HepG2 (cell line): ENCODE data around the gene EVI5. TPM values are rescaled to one million over a fixed set of nuclear protein-coding genes. Genes with fewer than 3 reads are reported as not detected.

ENCODE experiments used
- CEBPG ChIP-seq: IDR thresholded peaks from 2 replicates; pipeline ENCODE4 v1.6.1; 2016
- ELF4 ChIP-seq: sonication (generic); formaldehyde crosslinking; IDR thresholded peaks from 2 replicates; pipeline ENCODE4 v1.5.0; 2020; ENCODE audit warnings: missing genetic modification reagents, mild to moderate bottlenecking, moderate library complexity, borderline replicate concordance
- ELK4 ChIP-seq: sonication (generic); formaldehyde crosslinking; IDR thresholded peaks from 2 replicates; pipeline ENCODE4 v1.9.0; 2021; ENCODE audit warnings: missing genetic modification reagents, borderline replicate concordance
- ETS1 ChIP-seq: sonication (generic); formaldehyde crosslinking; IDR thresholded peaks from 2 replicates; pipeline ENCODE4 v1.4.0; 2020; ENCODE audit warnings: missing genetic modification reagents
- HIC2 ChIP-seq: sonication (generic); formaldehyde crosslinking; IDR thresholded peaks from 2 replicates; pipeline ENCODE4 v1.9.0; 2022; ENCODE audit warnings: low read depth, missing genetic modification reagents
- HIVEP1 ChIP-seq: sonication (generic); formaldehyde crosslinking; IDR thresholded peaks from 2 replicates; pipeline ENCODE4 v1.4.0; 2020; ENCODE audit warnings: mild to moderate bottlenecking, missing genetic modification reagents
- KLF12 ChIP-seq: sonication (generic); formaldehyde crosslinking; IDR thresholded peaks from 2 replicates; pipeline ENCODE4 v1.4.0; 2020; ENCODE audit warnings: missing genetic modification reagents, borderline replicate concordance
- MED8 ChIP-seq: sonication (generic); formaldehyde crosslinking; IDR thresholded peaks from 2 replicates; pipeline ENCODE4 v1.8.1; 2023; ENCODE audit warnings: mild to moderate bottlenecking, missing genetic modification reagents; ENCODE audit not compliant: insufficient replicate concordance
- MIER2 ChIP-seq: IDR thresholded peaks from 2 replicates; pipeline ENCODE4 v1.6.1; 2016; ENCODE audit warnings: missing biosample characterization, missing genetic modification reagents
- NKX3-1 ChIP-seq: sonication (generic); formaldehyde crosslinking; IDR thresholded peaks from 2 replicates; pipeline ENCODE4 v1.5.0; 2020; ENCODE audit warnings: missing genetic modification reagents
- PAWR ChIP-seq: sonication (generic); formaldehyde crosslinking; IDR thresholded peaks from 2 replicates; pipeline ENCODE4 v1.4.0; 2020; ENCODE audit warnings: missing genetic modification reagents, mild to moderate bottlenecking, borderline replicate concordance
- PREB ChIP-seq: sonication (generic); formaldehyde crosslinking; IDR thresholded peaks from 2 replicates; pipeline ENCODE4 v1.4.0; 2020; ENCODE audit warnings: missing genetic modification reagents
- REXO4 ChIP-seq: sonication (generic); formaldehyde crosslinking; IDR thresholded peaks from 2 replicates; pipeline ENCODE4 v1.8.0; 2022; ENCODE audit warnings: missing genetic modification reagents, mild to moderate bottlenecking, borderline replicate concordance
- SMAD1 ChIP-seq: sonication (generic); formaldehyde crosslinking; IDR thresholded peaks from 2 replicates; pipeline ENCODE4 v1.4.0; 2020; ENCODE audit warnings: missing genetic modification reagents, low read depth, mild to moderate bottlenecking, borderline replicate concordance
- SRY ChIP-seq: sonication (generic); formaldehyde crosslinking; IDR thresholded peaks from 2 replicates; pipeline ENCODE4 v1.8.0; 2022; ENCODE audit warnings: mild to moderate bottlenecking, missing genetic modification reagents
- SUZ12 ChIP-seq: fragments of 150-350 bp; IDR thresholded peaks from 2 replicates; pipeline ENCODE4 v1.6.1; 2014; ENCODE audit warnings: low read depth, low read length
- THAP11 ChIP-seq: IDR thresholded peaks from 2 replicates; pipeline ENCODE4 v1.6.1; 2016; ENCODE audit warnings: missing biosample characterization, missing genetic modification reagents
- ZBTB20 ChIP-seq: sonication (generic); formaldehyde crosslinking; IDR thresholded peaks from 2 replicates; pipeline ENCODE4 v1.8.1; 2023; ENCODE audit warnings: missing genetic modification reagents, low read depth, mild to moderate bottlenecking, borderline replicate concordance
- ZMAT5 ChIP-seq: sonication (generic); formaldehyde crosslinking; IDR thresholded peaks from 2 replicates; pipeline ENCODE4 v1.5.0; 2020; ENCODE audit warnings: mild to moderate bottlenecking, low read depth, missing genetic modification reagents, borderline replicate concordance
- ZMYM4 ChIP-seq: sonication (generic); formaldehyde crosslinking; IDR thresholded peaks from 2 replicates; pipeline ENCODE4 v1.8.1; 2023; ENCODE audit warnings: mild to moderate bottlenecking, missing genetic modification reagents
- ZNF292 ChIP-seq: sonication (generic); formaldehyde crosslinking; IDR thresholded peaks from 2 replicates; pipeline ENCODE4 v1.8.1; 2022; ENCODE audit warnings: mild to moderate bottlenecking, low read depth, missing genetic modification reagents, borderline replicate concordance
- ZNF362 ChIP-seq: sonication (generic); formaldehyde crosslinking; IDR thresholded peaks from 2 replicates; pipeline ENCODE4 v1.4.0; 2020; ENCODE audit warnings: missing genetic modification reagents, mild to moderate bottlenecking, borderline replicate concordance
- polyA plus RNA-seq, 8 experiments: library from polyadenylated mRNA; depleted of rRNA in 3 of 8; stranded (reverse) in 7 of 8; unstranded in 1 of 8; fragments of >200 nt; fragmentation: Illumina TruSeq in 4 of 8; extraction: Trizol in 4 of 8; gene quantifications; 2 replicates each; pipeline versions ENCODE4 v1.2.1 to v1.2.3, GENCODE V29; 2011 to 2016; ENCODE audit warnings: low read depth in 4 of 8, missing spikeins in 1 of 8, mixed read lengths in 1 of 8; ENCODE audit not compliant: insufficient read depth in 1 of 8
- total RNA-seq, 5 experiments: library from RNA; depleted of rRNA; stranded (reverse); fragments of >200 nt; fragmentation: Illumina TruSeq; extraction: Trizol; gene quantifications; 2 replicates each; pipeline ENCODE4 v1.2.3, GENCODE V29; 2016; ENCODE audit warnings: low read depth in 1 of 5

The EVI5 gene
- total and polyA plus RNA-seq, 2 of the 13 experiments (the other 11 are each of a cell fraction or from before 2014, with no cell fraction given) = 4.0 to 12.6 TPM

- TF ChIP-seq ZMYM4 (CRISPR knock-in tag) (peak; percentile 55; the same call in 1 of the 2 replicates), SMAD1 (no peak), MED8 (CRISPR knock-in tag) (no peak), ELF4 (CRISPR knock-in tag) (no peak), SRY (CRISPR knock-in tag) (0 out of 2 replicates have a peak, but pooled peaks have one; percentile 32), PAWR (CRISPR knock-in tag) (no peak), ELK4 (CRISPR knock-in tag) (no peak), ZNF292 (no peak), SUZ12 (no peak), THAP11 (no peak), KLF12 (0 out of 2 replicates have a peak, but pooled peaks have one; percentile 65), HIVEP1 (CRISPR knock-in tag) (0 out of 2 replicates have a peak, but pooled peaks have one; percentile 35), MIER2 (CRISPR knock-in tag) (no peak), CEBPG (CRISPR knock-in tag) (no peak; the same call in 1 of the 2 replicates), REXO4 (no peak), NKX3-1 (CRISPR knock-in tag) (peak; percentile 74; the same call in 1 of the 2 replicates), ZNF362 (CRISPR knock-in tag) (no peak; the same call in 1 of the 2 replicates), ETS1 (CRISPR knock-in tag) (no peak; the same call in 1 of the 2 replicates), PREB (no peak), HIC2 (CRISPR knock-in tag) (peak; percentile 56; the same call in 1 of the 2 replicates), ZBTB20 (CRISPR knock-in tag) (no peak), ZMAT5 (CRISPR knock-in tag) (no peak)
These were observed 298.4 kb downstream of the EVI5 start, which contains the start of gene GFI1 (continued) for GRCh38 chr1:92486251-92487077.
